IMR-90 (cell line): ENCODE results near the gene DLGAP4. TPM values are rescaled to one million over a fixed set of nuclear protein-coding genes. Genes with fewer than 3 reads are reported as not detected.

ENCODE experiments used
- ATAC-seq: fragments of 200-7000 bp; cut with Tn5 transposase; 2 replicates; pipeline ENCODE4 v1.9.1; 2020; ENCODE audit warnings: low read depth, mild to moderate bottlenecking, moderate library complexity
- BruUV-seq: library from RNA; stranded (reverse); fragments of 400-500 nt; replicated peaks from 2 replicates; lab custom pipeline; 2021; lab: Mats Ljungman, UMichigan
- CTCF ChIA-PET: fragments of 300-600 bp; formaldehyde crosslinking; extraction: SDS; loops from one replicate; lab custom pipeline; 2021; ENCODE audit warnings: antibody characterized with exemption; lab: Yijun Ruan, JAX
- POLR2A ChIA-PET: fragments of 300-600 bp; sonication (Branson Sonifier 250); formaldehyde crosslinking; loops from one replicate; lab custom pipeline; 2022; ENCODE audit warnings: antibody characterized with exemption; ENCODE audit not compliant: unreplicated experiment; lab: Charles Lee
- DNase-seq: peaks from one replicate; pipeline ENCODE4 v3.0.0; 2013
- H2AFZ ChIP-seq: replicated peaks from 2 replicates; pipeline ENCODE3; 2013; ENCODE audit warnings: low read length, mild to moderate bottlenecking; ENCODE audit not compliant: poor library complexity
- H2AK5ac ChIP-seq: 2 replicates; pipeline ENCODE4 v1.6.1; 2013; ENCODE audit warnings: low read depth, low read length, inconsistent platforms
- H2AK9ac ChIP-seq: replicated peaks from 2 replicates; pipeline ENCODE3; 2013; ENCODE audit warnings: mild to moderate bottlenecking, low read depth, low read length, moderate library complexity; ENCODE audit not compliant: poor library complexity
- H2BK120ac ChIP-seq: 2 replicates; pipeline ENCODE4 v1.6.1; 2013; ENCODE audit warnings: low read depth, low read length, inconsistent platforms
- H2BK15ac ChIP-seq: 3 replicates; pipeline ENCODE4 v1.6.1; 2013; ENCODE audit warnings: low read depth, low read length, inconsistent platforms
- H2BK20ac ChIP-seq: 2 replicates; pipeline ENCODE4 v1.6.1; 2013; ENCODE audit warnings: low read depth, mild to moderate bottlenecking, inconsistent platforms, low read length, moderate library complexity
- H2BK5ac ChIP-seq: 2 replicates; pipeline ENCODE4 v1.6.1; 2013; ENCODE audit warnings: mild to moderate bottlenecking, low read depth, low read length, inconsistent platforms; ENCODE audit not compliant: poor library complexity, severe bottlenecking
- H3K14ac ChIP-seq: replicated peaks from 2 replicates; pipeline ENCODE4 v1.6.1; 2013; ENCODE audit warnings: low read depth, low read length, inconsistent platforms
- H3K18ac ChIP-seq: 2 replicates; pipeline ENCODE4 v1.6.1; 2013; ENCODE audit warnings: low read depth, low read length, control low read depth
- H3K23ac ChIP-seq: 2 replicates; pipeline ENCODE4 v1.6.1; 2013; ENCODE audit warnings: low read depth, low read length, inconsistent platforms
- H3K27ac ChIP-seq: 2 replicates; pipeline ENCODE4 v1.5.1; 2013; ENCODE audit warnings: mild to moderate bottlenecking, control low read depth, low read length; ENCODE audit not compliant: insufficient read depth
- H3K27me3 ChIP-seq: 2 replicates; pipeline ENCODE4 v1.6.1; 2013; ENCODE audit warnings: low read length; ENCODE audit not compliant: control insufficient read depth, insufficient read depth
- H3K36me3 ChIP-seq: 2 replicates; pipeline ENCODE4 v1.6.1; 2013; ENCODE audit warnings: low read length, mixed read lengths; ENCODE audit not compliant: control insufficient read depth, insufficient read depth
- H3K4ac ChIP-seq: 2 replicates; pipeline ENCODE4 v1.6.1; 2013; ENCODE audit warnings: low read depth, low read length, inconsistent platforms
- H3K4me1 ChIP-seq: 2 replicates; pipeline ENCODE4 v1.6.1; 2013; ENCODE audit warnings: low read length, mixed read lengths; ENCODE audit not compliant: control insufficient read depth, insufficient read depth
- H3K4me2 ChIP-seq: 2 replicates; pipeline ENCODE4 v1.6.1; 2013; ENCODE audit warnings: low read depth, mild to moderate bottlenecking, control low read depth, low read length, moderate library complexity
- H3K4me3 ChIP-seq: 2 replicates; pipeline ENCODE4 v1.5.1; 2013; ENCODE audit warnings: low read depth, mild to moderate bottlenecking, control low read depth, low read length, moderate library complexity; ENCODE audit not compliant: insufficient read depth
- H3K56ac ChIP-seq: 2 replicates; pipeline ENCODE4 v1.6.1; 2013; ENCODE audit warnings: low read length, inconsistent platforms; ENCODE audit not compliant: insufficient read depth; ENCODE audit errors: extremely low read depth
- H3K79me1 ChIP-seq, 2 experiments: 2 replicates each; pipeline ENCODE4 v1.6.1; 2013; ENCODE audit warnings: low read length in 2 of 2, inconsistent platforms in 1 of 2, low read depth in 1 of 2
- H3K9ac ChIP-seq: 2 replicates; pipeline ENCODE4 v1.6.1; 2013; ENCODE audit warnings: low read depth, low read length, control low read depth
- H3K9me1 ChIP-seq: 2 replicates; pipeline ENCODE4 v1.6.1; 2013; ENCODE audit warnings: low read length, inconsistent platforms; ENCODE audit not compliant: insufficient read depth
- H3K9me3 ChIP-seq: 2 replicates; pipeline ENCODE4 v1.6.1; 2013; ENCODE audit warnings: low read length; ENCODE audit not compliant: control insufficient read depth, insufficient read depth
- H4K20me1 ChIP-seq: 2 replicates; pipeline ENCODE4 v1.6.1; 2013; ENCODE audit warnings: low read length, inconsistent platforms; ENCODE audit not compliant: insufficient read depth
- H4K5ac ChIP-seq: 2 replicates; pipeline ENCODE4 v1.6.1; 2013; ENCODE audit warnings: mild to moderate bottlenecking, low read depth, low read length, control low read depth
- H4K8ac ChIP-seq, 2 experiments: 2 replicates each; pipeline ENCODE4 v1.6.1; 2013; ENCODE audit warnings: low read depth in 2 of 2, low read length in 2 of 2, control low read depth in 1 of 2, inconsistent platforms in 1 of 2
- H4K91ac ChIP-seq: 2 replicates; pipeline ENCODE4 v1.6.1; 2013; ENCODE audit warnings: low read depth, low read length, inconsistent platforms; ENCODE audit not compliant: insufficient read depth
- CEBPB ChIP-seq: IDR thresholded peaks from 2 replicates; pipeline ENCODE4 v1.6.1; 2012; ENCODE audit warnings: low read depth, low read length, improper control_type of control experiment
- CHD1 ChIP-seq: IDR thresholded peaks from 2 replicates; pipeline ENCODE4 v1.6.1; 2012; ENCODE audit warnings: low read depth, low read length, improper control_type of control experiment
- CTCF ChIP-seq: conservative IDR thresholded peaks from 2 replicates; pipeline ENCODE4 v1.5.1; 2012; ENCODE audit warnings: mild to moderate bottlenecking, low read depth, low read length, improper control_type of control experiment
- MAZ ChIP-seq: IDR thresholded peaks from 2 replicates; pipeline ENCODE4 v1.6.1; 2012; ENCODE audit warnings: low read depth, mild to moderate bottlenecking, low read length, improper control_type of control experiment, moderate library complexity, borderline replicate concordance
- MXI1 ChIP-seq: IDR thresholded peaks from 2 replicates; pipeline ENCODE4 v1.6.1; 2012; ENCODE audit warnings: low read depth, mild to moderate bottlenecking, low read length, moderate library complexity, borderline replicate concordance
- POLR2A ChIP-seq: IDR thresholded peaks from 2 replicates; pipeline ENCODE4 v1.6.1; 2012; ENCODE audit warnings: mild to moderate bottlenecking, low read depth, low read length
- RAD21 ChIP-seq: IDR thresholded peaks from 2 replicates; pipeline ENCODE4 v1.6.1; 2012; ENCODE audit warnings: low read length, improper control_type of control experiment
- RFX5 ChIP-seq: IDR thresholded peaks from 2 replicates; pipeline ENCODE4 v1.8.0; 2012; ENCODE audit warnings: low read depth, mild to moderate bottlenecking, low read length, moderate library complexity
- SMC3 ChIP-seq: fragments of 150-350 bp; IDR thresholded peaks from 2 replicates; pipeline ENCODE4 v1.6.1; 2016; ENCODE audit warnings: low read depth, mild to moderate bottlenecking, antibody characterized with exemption, low read length, moderate library complexity
- USF2 ChIP-seq: fragments of 150-350 bp; IDR thresholded peaks from 2 replicates; pipeline ENCODE4 v1.6.1; 2017; ENCODE audit warnings: mild to moderate bottlenecking, antibody characterized with exemption, low read length, low read depth
- WGBS, 2 experiments: methylation state at CpG; one replicate each; pipeline versions ENCODE4 v1.1.5 to v1.1.7; 2013; ENCODE audit warnings: missing lambda C conversion rate in 2 of 2; ENCODE audit not compliant: insufficient read length in 1 of 2; ENCODE audit errors: extremely low coverage in 2 of 2; 5-methylcytosine and 5-hydroxymethylcytosine counted together
- dilution Hi-C: fragments of 300-500 bp; cut with HindIII; formaldehyde crosslinking; loops from one replicate; pipeline ENCODE4 v1.14.3; 2018; ENCODE audit warnings: low sequenced_read_pairs; ENCODE audit not compliant: unreplicated experiment
- in situ Hi-C: fragments of 300-500 bp; cut with MboI; formaldehyde crosslinking; loops from 3 replicates; pipeline ENCODE4 v1.14.3; 2019; ENCODE audit warnings: low sequenced_read_pairs, inconsistent platforms, mixed read lengths
- intact Hi-C: fragments of 100-400 bp; cut with micrococcal nuclease; formaldehyde crosslinking; loops from 2 replicates; pipeline ENCODE4 v1.10.0; 2022
- polyA plus RNA-seq, 3 experiments: library from polyadenylated mRNA; depleted of rRNA; stranded (reverse); fragments of >200 nt; gene quantifications; 2 replicates each; pipeline ENCODE4 v1.2.3, GENCODE V29; 2012; ENCODE audit warnings: low replicate concordance in 1 of 3
- total RNA-seq: library from RNA; depleted of rRNA; stranded (reverse); fragments of >200 nt; gene quantifications from 2 replicates; pipeline ENCODE4 v1.2.3, GENCODE V29; 2012

The DLGAP4 gene
- total and polyA plus RNA-seq, 2 of the 4 experiments (the other 2 are of a cell fraction) = 32.3 to 73.2 TPM

DNA sequence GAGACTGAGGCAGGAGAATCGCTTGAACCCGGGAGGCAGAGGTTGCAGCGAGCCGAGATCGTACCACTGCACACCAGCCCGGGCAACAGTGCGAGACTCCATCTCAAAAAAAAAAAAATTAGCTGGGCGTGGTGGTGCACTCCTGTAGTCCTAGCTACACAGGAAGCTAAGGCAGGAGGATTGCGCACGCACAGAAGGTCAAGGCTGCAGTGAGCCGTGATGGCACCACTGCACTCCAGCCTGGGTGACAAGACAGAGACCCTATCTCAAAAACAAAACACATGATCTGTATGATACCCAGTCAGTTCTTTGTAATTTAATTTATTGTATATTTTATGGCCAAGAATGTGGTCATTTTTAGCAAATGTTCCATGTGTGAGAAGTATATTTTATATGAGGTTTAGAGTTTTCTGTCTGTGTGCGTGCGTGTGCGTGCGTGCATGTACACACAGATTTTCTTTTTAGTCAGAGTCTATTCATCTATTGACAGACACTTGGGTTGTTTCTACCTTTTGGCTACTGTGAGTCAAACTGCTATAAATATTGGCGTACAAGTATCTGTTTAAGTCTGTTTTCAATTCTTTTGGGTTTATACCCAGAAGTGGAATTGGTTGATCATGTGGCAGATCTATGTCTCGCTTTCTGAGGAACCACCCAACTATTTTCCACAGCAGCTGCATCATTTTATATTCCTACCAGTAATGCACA lies 213.0 kb downstream of the DLGAP4 start (continued):
- TF ChIP-seq CTCF = no peak

DNA sequence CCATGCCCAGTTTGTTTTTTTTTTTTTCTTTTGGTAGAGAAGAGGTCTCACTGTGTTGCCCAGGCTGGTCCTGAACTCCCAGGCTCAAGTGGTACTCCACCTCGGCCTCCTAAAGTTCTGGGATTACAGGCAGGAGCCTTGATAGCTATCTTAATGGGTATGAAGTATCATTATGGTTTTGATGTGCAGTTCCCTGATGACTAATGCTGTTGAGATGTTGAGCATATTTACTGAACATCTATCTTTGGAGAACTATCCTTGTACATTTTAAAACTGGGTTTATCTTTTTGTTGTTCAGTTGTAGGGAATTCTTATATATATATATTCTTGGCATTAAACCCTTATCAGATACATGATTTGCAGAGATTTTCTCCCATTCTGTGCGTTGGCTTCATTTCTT lies 213.8 kb downstream of the DLGAP4 start:
- Histone ChIP-seq H4K5ac (no peak overlapping the region), H2BK15ac (no peak overlapping the region), H3K23ac (no peak overlapping the region), H3K4me3 (no peak overlapping the region), H3K36me3 (peaks cover 41% of the 10 kb centered on the region), H2BK120ac (no peak overlapping the region), H3K9me3 (no peaks in the 10 kb centered on the region), H3K4me2 (no peak overlapping the region), H2AK5ac (no peak overlapping the region), H3K4ac (no peak overlapping the region), H2BK20ac (no peak overlapping the region), H3K79me1 (peaks cover 25 to 71% of the 10 kb centered on the region in 2 experiments), H3K56ac (no peak overlapping the region), H4K8ac (no peak overlapping the region), H4K91ac (no peak overlapping the region), H3K14ac (no peak overlapping the region), H2BK5ac (no peak overlapping the region), H3K18ac (no peak overlapping the region), H2AFZ (no peak overlapping the region), H3K27ac (no peak overlapping the region), H3K27me3 (no peaks in the 10 kb centered on the region), H3K9me1 (peaks cover 13% of the 10 kb centered on the region; the same call in 1 of the 2 replicates), H3K4me1 (peaks cover 3% of the 10 kb centered on the region), H2AK9ac (no peak overlapping the region), H3K9ac (no peak overlapping the region), H4K20me1 (peaks cover 41% of the 10 kb centered on the region; the same call in 1 of the 2 replicates)
- ATAC-seq = peak; percentile 58; the same call in 1 of the 2 replicates
- CTCF ChIA-PET = interaction anchor here (0.6 kb wide), 1 partner anchor 64 kb away, joined by 3 read pairs; no protein-coding TSS in a partner anchor
- no TSS peak for BruUV-seq
- DNase-seq = peak; percentile 26
- in situ Hi-C loops (no loop called here), dilution Hi-C loops (no loop called here), intact Hi-C loops (no loop called here)
- POLR2A ChIA-PET = no interaction called here
- WGBS, 2 experiments = no CpG with 5 or more reads among the region's 2 CpGs
- no peak for TF ChIP-seq MXI1
- no peak for TF ChIP-seq SMC3
- TF ChIP-seq USF2 = no peak
- TF ChIP-seq POLR2A = no peak
- no peak for TF ChIP-seq CTCF
- no peak for TF ChIP-seq CEBPB
- TF ChIP-seq MAZ = no peak
- no peak for TF ChIP-seq CHD1
- no peak for TF ChIP-seq RFX5
- no peak for TF ChIP-seq RAD21
